HG03108 (cell line): ENCODE data around the gene CEP192.
"Not testable (repeated sequence)": the region's sequence is repeated elsewhere in the genome, so short reads cannot be mapped to it uniquely, and the experiment has no call there.

Experiments
- ATAC-seq: cut with Tn5 transposase; IDR thresholded peaks from one replicate; pipeline ENCODE4 v1.9.1; 2021; ENCODE audit warnings: moderate library complexity; ENCODE audit not compliant: unreplicated experiment

The CEP192 gene

GRCh38 chr18:13028869-13029268 lies 37.7 kb downstream of the CEP192 start:
- ATAC-seq: no peak

DNA sequence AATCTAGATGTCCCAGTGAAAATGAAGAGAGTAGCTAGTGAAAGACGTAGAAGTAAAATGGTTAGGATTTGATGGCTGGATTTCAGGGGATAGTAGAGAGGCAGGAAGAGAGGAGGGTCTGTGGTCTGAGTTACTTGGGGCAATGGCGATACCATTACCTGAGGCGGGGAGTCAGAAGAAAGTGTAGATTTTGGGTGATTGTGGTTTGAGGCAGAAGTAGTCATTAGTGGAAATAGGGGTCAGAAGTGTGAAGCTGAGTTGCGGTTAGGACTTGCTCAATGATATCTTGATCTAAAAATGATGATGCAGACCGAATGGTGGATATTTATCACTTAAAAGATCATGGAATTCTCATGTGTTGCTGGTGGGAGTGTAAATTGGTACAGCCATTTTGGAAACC lies 41.0 kb downstream of the CEP192 start:
- no peak for ATAC-seq

DNA sequence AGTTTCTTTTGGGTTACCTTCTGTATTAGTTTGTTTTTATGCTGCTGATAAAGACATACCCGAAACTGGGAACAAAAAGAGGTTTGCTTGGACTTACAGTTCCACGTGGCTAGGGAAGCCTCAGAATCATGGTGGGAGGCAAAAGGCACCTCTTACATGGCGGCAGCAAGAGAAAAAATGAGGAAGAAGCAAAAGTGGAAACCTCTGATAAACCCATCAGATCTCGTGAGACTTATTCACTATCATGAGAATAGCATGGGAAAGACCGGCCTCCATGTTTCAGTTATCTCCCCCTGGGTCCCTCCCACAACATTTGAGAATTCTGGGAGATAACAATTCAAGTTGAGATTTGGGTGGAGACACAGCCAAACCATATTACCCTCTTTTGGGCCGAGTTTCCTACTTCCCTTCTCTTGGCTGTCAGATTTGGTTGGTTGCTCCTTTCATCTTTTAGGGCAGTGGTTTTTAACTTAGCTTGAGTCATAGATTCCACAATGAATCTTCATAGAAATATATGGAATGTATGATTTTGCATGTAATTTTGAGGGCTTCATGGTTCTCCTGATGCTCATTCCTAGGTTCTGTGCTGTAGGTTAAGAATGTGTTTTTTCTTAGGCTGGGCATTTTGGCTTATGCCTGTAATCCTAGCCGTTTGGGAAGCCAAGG lies 44.2 kb downstream of the CEP192 start:
- ATAC-seq: no peak

- no peak for ATAC-seq
Observed at GRCh38 chr18:13036622-13037320, 45.6 kb downstream of the CEP192 start.

- no peak for ATAC-seq
Observed at GRCh38 chr18:13039806-13040205, 48.6 kb downstream of the CEP192 start.

GRCh38 chr18:13043066-13043465 lies 51.9 kb downstream of the CEP192 start:
- no peak for ATAC-seq

DNA sequence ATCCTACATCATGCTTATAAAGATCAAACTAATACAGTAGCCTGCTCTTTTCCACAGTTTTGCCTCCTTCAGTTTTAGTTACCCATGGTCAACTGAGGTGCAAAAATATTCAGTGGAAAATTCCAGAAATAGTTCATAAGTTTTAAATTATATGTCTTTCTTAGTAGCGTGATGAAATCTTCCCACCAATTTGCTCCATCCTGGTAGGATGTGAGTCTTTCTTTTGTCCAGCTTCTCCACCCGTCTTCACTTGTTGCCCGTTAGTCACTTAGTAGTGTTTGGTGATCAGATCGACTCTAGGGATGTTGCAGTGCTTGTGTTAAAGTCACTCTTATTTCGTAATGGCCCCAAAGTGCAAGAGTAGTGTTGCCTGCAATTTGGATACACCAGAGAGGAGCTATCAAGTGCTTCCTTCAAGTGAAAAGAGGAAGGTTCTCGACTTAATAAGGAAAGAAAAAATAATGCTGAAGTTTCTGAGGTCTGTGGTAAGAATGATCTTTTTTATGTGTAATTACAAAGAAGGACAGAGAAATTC lies 57.0 kb downstream of the CEP192 start:
- no peak for ATAC-seq

DNA sequence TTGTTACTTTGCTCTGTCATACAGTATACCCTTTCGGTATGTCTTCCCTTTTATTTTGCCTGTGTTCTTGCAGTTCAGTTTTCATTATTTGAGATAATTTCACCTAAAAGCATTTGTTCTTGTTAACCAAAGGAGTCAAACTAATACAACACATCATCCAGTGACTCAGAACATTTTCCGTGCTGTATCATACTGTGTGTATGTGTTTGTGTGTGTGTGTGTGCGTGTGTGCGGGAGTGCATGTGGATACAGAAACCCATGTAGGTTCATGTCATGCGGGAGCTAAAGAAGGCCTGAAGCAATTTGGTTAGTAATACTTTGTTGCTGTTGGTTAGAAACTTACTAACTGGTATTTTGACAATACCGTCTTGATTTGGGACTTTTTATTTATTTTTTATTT lies 60.0 kb downstream of the CEP192 start:
- ATAC-seq: no peak

DNA sequence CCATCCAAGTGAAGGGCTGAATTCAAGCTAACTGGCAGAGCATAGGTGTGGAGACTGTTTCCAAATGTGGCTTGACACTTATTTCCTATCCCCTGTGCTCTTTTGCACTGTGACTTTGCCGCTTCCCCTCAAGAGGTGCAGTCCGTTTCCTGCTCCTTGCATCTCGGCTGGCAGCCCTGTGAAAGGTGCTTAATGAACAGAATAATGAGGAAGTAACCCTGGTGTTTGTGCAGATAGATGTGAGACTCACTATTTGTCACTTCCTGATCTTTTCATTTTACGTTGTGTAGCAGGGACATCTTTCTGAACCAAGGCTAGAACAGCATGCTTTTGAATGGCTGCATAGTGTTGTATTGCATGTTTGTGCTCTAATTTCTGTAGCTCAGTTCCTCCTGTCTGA lies 60.8 kb downstream of the CEP192 start:
- ATAC-seq: peak; percentile 49

DNA sequence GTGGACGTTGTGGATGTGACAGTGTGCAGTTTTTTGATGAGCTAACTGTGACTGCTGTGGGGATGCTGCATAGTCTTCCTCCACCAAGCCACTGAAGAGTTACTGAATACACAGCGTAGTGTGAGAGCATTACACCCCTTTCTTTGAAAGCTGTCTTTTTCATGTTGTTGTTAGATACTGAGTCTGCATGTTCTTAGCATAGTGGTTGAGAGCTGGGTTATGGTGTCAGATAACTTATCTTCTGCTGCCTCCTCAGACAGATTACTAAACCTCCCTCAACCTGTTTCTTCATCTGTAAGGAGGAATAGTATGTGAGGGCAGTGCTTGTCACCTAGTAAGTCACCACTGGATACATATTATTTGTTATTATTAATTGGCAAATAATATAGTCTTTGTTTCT lies 63.2 kb downstream of the CEP192 start:
- no peak for ATAC-seq

- no peak for ATAC-seq
Observed at GRCh38 chr18:13061630-13062189, 70.5 kb downstream of the CEP192 start.

DNA sequence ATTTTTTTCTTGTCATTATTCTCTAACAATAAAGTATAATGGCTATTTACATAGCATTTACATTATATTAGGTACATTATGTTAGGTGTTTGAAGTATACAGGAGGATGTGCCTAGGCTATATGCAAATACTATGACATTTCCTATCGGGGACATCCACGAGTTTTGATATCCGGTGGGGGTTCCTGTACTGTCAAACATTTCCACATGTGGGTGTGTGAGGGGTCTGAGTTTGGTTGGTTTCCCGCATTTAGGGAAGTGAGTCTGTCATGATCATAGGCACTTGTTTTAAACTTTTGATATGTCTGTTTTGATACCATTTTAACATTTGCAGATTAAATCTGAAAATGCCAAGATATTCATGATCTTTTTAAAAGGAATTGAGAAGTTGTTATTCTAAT lies 76.0 kb downstream of the CEP192 start:
- ATAC-seq: no peak

GRCh38 chr18:13067966-13068365 lies 76.8 kb downstream of the CEP192 start:
- ATAC-seq: no peak

DNA sequence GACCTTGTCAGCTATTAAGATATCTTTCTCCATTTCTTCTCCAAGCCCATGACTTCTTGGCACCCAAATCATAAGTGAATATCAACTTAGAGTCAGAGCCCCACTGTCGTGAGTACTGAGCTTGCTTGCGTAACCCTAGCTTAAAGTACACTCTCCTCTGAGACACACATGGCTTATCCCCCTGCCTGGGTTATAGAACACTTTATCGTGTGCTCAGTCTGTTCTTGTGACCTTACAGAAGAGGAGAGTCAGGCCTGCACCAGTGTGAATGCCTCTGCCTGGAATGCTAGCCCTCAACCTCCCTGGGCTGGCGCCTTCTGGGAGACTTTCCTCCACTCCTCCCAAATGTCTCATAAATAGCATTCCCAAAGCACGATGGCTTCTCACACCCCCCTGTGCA lies 79.3 kb downstream of the CEP192 start:
- ATAC-seq: no peak

GRCh38 chr18:13076886-13077285 lies 85.7 kb downstream of the CEP192 start:
- no peak for ATAC-seq

DNA sequence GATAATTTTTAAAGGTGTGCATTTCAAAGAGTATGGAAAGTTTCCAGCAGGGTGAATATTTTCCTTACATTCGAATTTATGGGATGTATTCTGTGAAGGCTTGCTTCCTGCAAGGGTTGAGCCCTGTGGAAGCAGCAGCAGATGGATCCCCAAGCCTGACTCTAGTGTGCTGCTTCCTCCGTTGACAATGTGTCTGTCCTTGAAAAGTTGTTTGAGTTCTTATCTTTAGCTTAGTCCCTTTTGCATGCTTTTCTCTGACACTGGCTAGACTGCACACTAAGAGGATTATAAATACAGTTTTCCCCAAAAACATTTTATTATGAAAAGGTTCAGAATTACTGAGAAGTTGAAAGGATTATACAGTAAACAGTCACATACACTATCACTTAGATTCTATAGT lies 86.3 kb downstream of the CEP192 start:
- ATAC-seq: no peak

GRCh38 chr18:13078065-13078464 lies 86.9 kb downstream of the CEP192 start:
- ATAC-seq: not testable (repeated sequence)

DNA sequence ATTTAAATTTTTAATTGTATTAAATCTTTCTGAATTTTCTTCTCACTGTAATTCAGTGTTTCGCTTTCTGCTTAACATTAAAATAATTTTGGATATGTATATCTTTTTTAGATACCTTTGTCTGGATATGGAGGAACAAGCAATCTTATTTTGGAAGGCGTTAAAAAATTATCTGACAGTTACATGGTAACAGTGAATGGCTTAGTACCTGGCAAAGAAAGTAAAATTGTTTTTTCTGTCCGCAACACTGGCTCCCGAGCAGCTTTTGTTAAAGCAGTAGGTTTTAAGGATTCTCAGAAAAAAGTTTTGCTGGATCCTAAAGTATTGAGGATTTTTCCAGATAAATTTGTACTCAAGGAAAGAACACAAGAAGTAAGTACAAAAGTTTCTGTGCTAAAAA lies 95.7 kb downstream of the CEP192 start:
- ATAC-seq: no peak

- ATAC-seq: no peak
Observed at GRCh38 chr18:13095466-13095865, 104.3 kb downstream of the CEP192 start.

- ATAC-seq: no peak
Observed at GRCh38 chr18:13096232-13096631, 105.1 kb downstream of the CEP192 start.

GRCh38 chr18:13096719-13097118 lies 105.6 kb downstream of the CEP192 start:
- ATAC-seq: no peak

DNA sequence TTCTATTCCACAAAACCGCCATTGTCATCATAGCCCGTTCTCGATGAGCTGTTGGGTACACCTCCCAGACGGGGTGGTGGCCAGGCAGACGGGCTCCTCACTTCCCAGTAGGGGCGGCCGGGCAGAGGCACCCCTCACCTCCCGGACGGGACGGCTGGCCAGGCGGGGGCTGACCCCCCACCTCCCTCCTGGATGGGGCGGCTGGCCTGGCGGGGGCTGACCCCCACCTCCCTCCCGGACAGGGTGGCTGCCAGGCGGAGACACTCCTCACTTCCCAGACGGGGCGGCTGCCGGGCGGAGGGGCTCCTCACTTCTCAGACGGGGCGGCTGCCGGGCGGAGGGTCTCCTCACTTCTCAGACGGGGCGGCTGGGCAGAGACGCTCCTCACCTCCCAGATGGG lies 106.9 kb downstream of the CEP192 start:
- ATAC-seq: not testable (repeated sequence)
